H1 (cell line): ENCODE results near the gene ZNF541. TPM values are rescaled to one million over a fixed set of nuclear protein-coding genes. Genes with fewer than 3 reads are reported as not detected.

ENCODE experiments used
- CTCF ChIA-PET: fragments of 300-600 bp; sonication (Branson Sonifier 250); formaldehyde crosslinking; loops from one replicate; lab custom pipeline; 2021; ENCODE audit not compliant: partially characterized antibody; lab: Charles Lee
- POLR2A ChIA-PET: fragments of 300-600 bp; sonication (Branson Sonifier 250); formaldehyde crosslinking; loops from one replicate; lab custom pipeline; 2021; ENCODE audit warnings: inconsistent platforms; ENCODE audit not compliant: partially characterized antibody; lab: Charles Lee
- DNase-seq, 2 experiments: peaks; one replicate each; pipeline versions ENCODE4 v3.0.0 to v3.0.0-alpha.2; 2010 to 2022; ENCODE audit warnings: low spot score in 2 of 2, low read depth in 1 of 2, mixed read lengths in 1 of 2
- FAIRE-seq: peaks from 2 replicates; lab custom pipeline; 2011; peaks lifted over from hg19 to GRCh38; lab: Jason Lieb, UNC
- H2AFZ ChIP-seq: 2 replicates; pipeline ENCODE4 v1.8.1; 2012; ENCODE audit warnings: low read length, inconsistent platforms
- H2AK5ac ChIP-seq: 2 replicates; pipeline ENCODE4 v1.6.1; 2013; ENCODE audit warnings: low read depth, low read length
- H2BK120ac ChIP-seq: replicated peaks from 2 replicates; pipeline ENCODE3; 2013; ENCODE audit warnings: low read depth, low read length, inconsistent platforms
- H2BK12ac ChIP-seq: 2 replicates; pipeline ENCODE4 v1.6.1; 2013; ENCODE audit warnings: low read depth, low read length
- H2BK15ac ChIP-seq: 2 replicates; pipeline ENCODE4 v1.6.1; 2013; ENCODE audit warnings: low read length
- H2BK20ac ChIP-seq: 2 replicates; pipeline ENCODE4 v1.6.1; 2013; ENCODE audit warnings: low read length
- H2BK5ac ChIP-seq: 2 replicates; pipeline ENCODE4 v1.6.1; 2013; ENCODE audit warnings: low read depth, low read length
- H3K14ac ChIP-seq: 2 replicates; pipeline ENCODE4 v1.6.1; 2013; ENCODE audit warnings: inconsistent platforms; ENCODE audit not compliant: insufficient read length
- H3K18ac ChIP-seq: 2 replicates; pipeline ENCODE4 v1.6.1; 2013; ENCODE audit warnings: low read length; ENCODE audit errors: extremely low read depth
- H3K23ac ChIP-seq: 2 replicates; pipeline ENCODE4 v1.6.1; 2013; ENCODE audit warnings: inconsistent platforms; ENCODE audit not compliant: insufficient read length
- H3K23me2 ChIP-seq: 2 replicates; pipeline ENCODE4 v1.6.1; 2013; ENCODE audit warnings: low read depth, low read length
- H3K27ac ChIP-seq: 2 replicates; pipeline ENCODE4 v1.6.1; 2011; ENCODE audit warnings: low read depth, low read length, inconsistent platforms
- H3K27me3 ChIP-seq, 4 experiments: replicated peaks in 1 of 4; 1 replicate in 1 of 4; 2 replicates in 3 of 4; pipeline versions ENCODE4 v1.6.1 to v1.8.1; 2011 to 2013; ENCODE audit warnings: low read length in 3 of 4, mild to moderate bottlenecking in 3 of 4, inconsistent platforms in 2 of 4, mixed read lengths in 2 of 4, moderate library complexity in 1 of 4; ENCODE audit not compliant: control insufficient read depth in 3 of 4, insufficient read depth in 3 of 4; ENCODE audit errors: extremely low read depth in 1 of 4
- H3K36me3 ChIP-seq, 4 experiments: 2 replicates each; pipeline versions ENCODE4 v1.6.1 to v1.8.1; 2011 to 2013; ENCODE audit warnings: mild to moderate bottlenecking in 4 of 4, low read length in 3 of 4, moderate library complexity in 2 of 4, control low read depth in 1 of 4, inconsistent platforms in 1 of 4; ENCODE audit not compliant: insufficient read depth in 4 of 4, control insufficient read depth in 2 of 4
- H3K4ac ChIP-seq: replicated peaks from 2 replicates; pipeline ENCODE3; 2013; ENCODE audit warnings: low read length, low read depth, mixed read lengths, inconsistent platforms; ENCODE audit not compliant: insufficient read length
- H3K4me1 ChIP-seq, 4 experiments: replicated peaks in 1 of 4; 1 replicate in 1 of 4; 2 replicates in 3 of 4; pipeline versions ENCODE4 v1.6.1 to v1.8.1; 2011 to 2013; ENCODE audit warnings: low read length in 3 of 4, inconsistent platforms in 2 of 4, mixed read lengths in 1 of 4; ENCODE audit not compliant: insufficient read depth in 4 of 4, control insufficient read depth in 3 of 4
- H3K4me2 ChIP-seq, 2 experiments: 2 replicates each; pipeline versions ENCODE4 v1.6.1 to v1.8.1; 2011 to 2013; ENCODE audit warnings: low read depth in 2 of 2, low read length in 2 of 2, control low read depth in 1 of 2, inconsistent platforms in 1 of 2, mild to moderate bottlenecking in 1 of 2; ENCODE audit not compliant: insufficient read depth in 1 of 2
- H3K4me3 ChIP-seq, 4 experiments: fragments of 200-600, 300-600 bp in 1 of 4; sonication (generic), shearing (Covaris generic), sonication (Bioruptor Twin) in 1 of 4; 2 replicates each; pipeline versions ENCODE4 v1.5.1 to v1.8.1; 2011 to 2016; ENCODE audit warnings: low read length in 4 of 4, low read depth in 3 of 4, control low read depth in 2 of 4, inconsistent platforms in 2 of 4, mild to moderate bottlenecking in 2 of 4, mixed read lengths in 1 of 4, moderate library complexity in 1 of 4; ENCODE audit not compliant: insufficient read depth in 2 of 4; ENCODE audit errors: extremely low read depth in 1 of 4
- H3K56ac ChIP-seq: replicated peaks from 2 replicates; pipeline ENCODE3; 2013; ENCODE audit warnings: low read depth, mild to moderate bottlenecking, mixed read lengths, low read length, inconsistent platforms; ENCODE audit not compliant: insufficient read length
- H3K79me1 ChIP-seq: 2 replicates; pipeline ENCODE4 v1.6.1; 2013; ENCODE audit warnings: low read depth, low read length, control low read depth
- H3K79me2 ChIP-seq, 2 experiments: 2 replicates each; pipeline versions ENCODE4 v1.6.1 to v1.8.1; 2012 to 2013; ENCODE audit warnings: low read length in 2 of 2, mild to moderate bottlenecking in 2 of 2, inconsistent platforms in 1 of 2; ENCODE audit not compliant: insufficient read depth in 2 of 2, control insufficient read depth in 1 of 2
- H3K9ac ChIP-seq, 4 experiments: replicated peaks in 1 of 4; 1 replicate in 1 of 4; 2 replicates in 3 of 4; pipeline versions ENCODE4 v1.6.1 to v1.8.1; 2011 to 2013; ENCODE audit warnings: low read depth in 3 of 4, low read length in 3 of 4, control low read depth in 2 of 4, mild to moderate bottlenecking in 2 of 4, moderate library complexity in 2 of 4, inconsistent platforms in 1 of 4; ENCODE audit errors: extremely low read depth in 1 of 4
- H3K9me3 ChIP-seq, 2 experiments: 2 replicates each; pipeline versions ENCODE4 v1.6.1 to v1.8.1; 2012 to 2013; ENCODE audit warnings: mild to moderate bottlenecking in 2 of 2, moderate library complexity in 2 of 2, control low read depth in 1 of 2, inconsistent platforms in 1 of 2, low read depth in 1 of 2, low read length in 1 of 2, mixed read lengths in 1 of 2; ENCODE audit not compliant: insufficient read depth in 2 of 2
- H4K20me1 ChIP-seq, 2 experiments: replicated peaks in 1 of 2; 2 replicates each; pipeline versions ENCODE3 to v1.8.1; 2011 to 2013; ENCODE audit warnings: inconsistent platforms in 2 of 2, low read length in 2 of 2, mild to moderate bottlenecking in 1 of 2; ENCODE audit not compliant: insufficient read depth in 2 of 2, control insufficient read depth in 1 of 2
- H4K5ac ChIP-seq: 2 replicates; pipeline ENCODE4 v1.6.1; 2013; ENCODE audit warnings: low read length, low read depth, mixed read lengths, inconsistent platforms; ENCODE audit not compliant: insufficient read length
- H4K8ac ChIP-seq: 2 replicates; pipeline ENCODE4 v1.8.0; 2013; ENCODE audit warnings: mild to moderate bottlenecking, moderate library complexity, low read length, inconsistent platforms; ENCODE audit not compliant: insufficient read depth; ENCODE audit errors: extremely low read depth
- H4K91ac ChIP-seq: replicated peaks from 2 replicates; pipeline ENCODE3; 2013; ENCODE audit warnings: low read length, mixed read lengths, inconsistent platforms; ENCODE audit not compliant: insufficient read length
- SP4 ChIP-seq: IDR thresholded peaks from 2 replicates; pipeline ENCODE4 v1.6.1; 2012; ENCODE audit warnings: low read length, inconsistent platforms
- ZNF274 ChIP-seq: IDR thresholded peaks from 2 replicates; pipeline ENCODE4 v1.7.0; 2012; ENCODE audit warnings: low read length, borderline replicate concordance; ENCODE audit errors: extremely low read depth
- WGBS, 2 experiments: shearing (Covaris generic) in 1 of 2; methylation state at CpG; one replicate each; pipeline versions ENCODE4 v1.1.6 to v1.1.7; 2013 to 2015; ENCODE audit warnings: low lambda C conversion rate in 2 of 2, mixed read lengths in 2 of 2, inconsistent platforms in 1 of 2, low coverage in 1 of 2, missing lambda C conversion rate in 1 of 2; ENCODE audit not compliant: insufficient replicate concordance in 2 of 2, insufficient coverage in 1 of 2, insufficient read length in 1 of 2; ENCODE audit errors: extremely low coverage in 1 of 2, missing lambda C conversion rate in 1 of 2; 5-methylcytosine and 5-hydroxymethylcytosine counted together
- polyA plus RNA-seq, 7 experiments: library from polyadenylated mRNA; depleted of rRNA in 3 of 7; stranded (reverse) in 5 of 7; unstranded in 2 of 7; fragments of >200 nt in 5 of 7; fragments of 200-250 nt in 2 of 7; gene quantifications; 1 replicate in 5 of 7; 2 replicates in 1 of 7; 4 replicates in 1 of 7; pipeline versions ENCODE4 v1.2.1 to v1.2.3, GENCODE V29; 2011 to 2013; ENCODE audit warnings: missing spikeins in 2 of 7, mixed read lengths in 2 of 7
- total RNA-seq: library from RNA; stranded (reverse); fragmentation: NEBNext Ultra II Directional; extraction: Animal tissue kit (Norgen Biotek cat#: 25700); gene quantifications from 2 replicates; pipeline ENCODE4 v1.2.1, GENCODE V29; 2021

Gene ZNF541
- total and polyA plus RNA-seq, 2 of the 8 experiments (the other 6 are each of a cell fraction or from before 2014, with no cell fraction given), result 0.05 TPM; not detected in 1

GRCh38 chr19:47593860-47594259 lies 20.9 kb upstream of the ZNF541 start:
- TF ChIP-seq ZNF274 (no peak), SP4 (no peak)
- FAIRE-seq, result no peak
- H3K4me2 ChIP-seq, result no peak overlapping the region
- no peaks in the 10 kb centered on the region for H3K27me3 ChIP-seq
- H3K4me3 ChIP-seq, result no peak overlapping the region
- H3K4ac ChIP-seq, result no peak overlapping the region
- no peak overlapping the region for H3K14ac ChIP-seq
- no peak overlapping the region for H2BK20ac ChIP-seq
- H3K9me3 ChIP-seq, result no peaks in the 10 kb centered on the region
- ChIA-PET POLR2A (interaction anchor here (2.7 kb wide), 1 partner anchor 10 kb away, joined by 7 read pairs; no protein-coding TSS in a partner anchor), CTCF (interaction anchor here (1.0 to 1.7 kb wide), 3 partner anchors 86 to 110 kb away, joined by 3 to 5 read pairs (median 4); partner anchors contain the start of gene KPTN)
- H3K9ac ChIP-seq, result no peak overlapping the region
- H3K79me2 ChIP-seq, result no peaks in the 10 kb centered on the region
- 81% methylated on average over 6 of the region's 6 CpGs; no CpG with 5 or more reads in 1 of the 2 experiments for WGBS, 2 experiments
- no peak overlapping the region for H2AK5ac ChIP-seq
- H2AFZ ChIP-seq, result peak overlapping the region; percentile 72; the same call in 1 of the 2 replicates
- H3K36me3 ChIP-seq, result no peaks in the 10 kb centered on the region
- H4K91ac ChIP-seq, result no peak overlapping the region
- 0 out of 2 replicates have a peak overlapping the region, but pooled peaks have one; percentile 61 for H2BK15ac ChIP-seq
- no peaks in the 10 kb centered on the region for H3K79me1 ChIP-seq
- no peak overlapping the region for H2BK120ac ChIP-seq
- H3K23me2 ChIP-seq, result peaks cover 6% of the 10 kb centered on the region; the same call in 1 of the 2 replicates
- no peak overlapping the region; the same call in 1 of the 2 replicates for H2BK5ac ChIP-seq
- peak overlapping the region; percentile 52 for H2BK12ac ChIP-seq
- H3K23ac ChIP-seq, result no peak overlapping the region
- H4K5ac ChIP-seq, result no peak overlapping the region
- DNase-seq, result no peak
- no peak overlapping the region for H3K18ac ChIP-seq
- H4K20me1 ChIP-seq, result no peaks in the 10 kb centered on the region
- H3K27ac ChIP-seq, result no peak overlapping the region
- H3K56ac ChIP-seq, result no peak overlapping the region
- H3K4me1 ChIP-seq, result peaks cover 0 to 6% (median 4%) of the 10 kb centered on the region in 4 experiments; a peak in 4 of 7 replicates
- H4K8ac ChIP-seq, result no peak overlapping the region
